ENCODE measurements around the gene ECHDC3.

Gene ECHDC3

GRCh38 chr10:11741608-11742007 is 574 bp upstream of the ECHDC3 start:
- Histone ChIP-seq H3K9me2 (replicated peaks; ENCODE audit: control insufficient read depth, low read length) (no peaks in the 10 kb centered on the region), H3K4me3 (ENCODE audit: low read length) (peak overlapping the region; percentile 54), H3K79me2 (ENCODE audit: control insufficient read depth, low read length) (no peaks in the 10 kb centered on the region), H3K27ac (ENCODE audit: low read depth, low read length) (no peak overlapping the region), H3K4me2 (ENCODE audit: low read length) (peak overlapping the region; percentile 59), H3K4me1 (ENCODE audit: control insufficient read depth, low read length) (peaks cover 4% of the 10 kb centered on the region), H3F3A (ENCODE audit: control insufficient read depth, insufficient read depth) (no peaks in the 10 kb centered on the region), H3K36me3 (ENCODE audit: control insufficient read depth, low read length) (no peaks in the 10 kb centered on the region), H3K27me3 (ENCODE audit: control insufficient read depth, low read length) (no peaks in the 10 kb centered on the region; the same call in 1 of the 2 replicates), H4K20me1 (ENCODE audit: control insufficient read depth, insufficient read depth, low read depth, low read length) (no peaks in the 10 kb centered on the region), H3K9me3 (ENCODE audit: control insufficient read depth, insufficient read depth, low read length) (no peaks in the 10 kb centered on the region)
- no peak for TF ChIP-seq EZH2phosphoT487 (IDR thresholded peaks at IDR 0.05; ENCODE audit: borderline replicate concordance, low read length)
- no peak for TF ChIP-seq CTCF (IDR thresholded peaks at IDR 0.05; ENCODE audit: low read depth, low read length, poor library complexity, severe bottlenecking)

- Histone ChIP-seq H3K4me2 (ENCODE audit: low read length) (no peak overlapping the region), H3K9me3 (ENCODE audit: control insufficient read depth, insufficient read depth, low read length) (no peaks in the 10 kb centered on the region), H4K20me1 (ENCODE audit: control insufficient read depth, insufficient read depth, low read depth, low read length) (no peaks in the 10 kb centered on the region), H3K4me1 (ENCODE audit: control insufficient read depth, low read length) (peaks cover 4% of the 10 kb centered on the region), H3K27ac (ENCODE audit: low read depth, low read length) (no peak overlapping the region), H3K9me2 (replicated peaks; ENCODE audit: control insufficient read depth, low read length) (no peaks in the 10 kb centered on the region), H3K4me3 (ENCODE audit: low read length) (no peak overlapping the region), H3F3A (ENCODE audit: control insufficient read depth, insufficient read depth) (no peaks in the 10 kb centered on the region), H3K79me2 (ENCODE audit: control insufficient read depth, low read length) (no peaks in the 10 kb centered on the region), H3K27me3 (ENCODE audit: control insufficient read depth, low read length) (peaks cover 3% of the 10 kb centered on the region; the same call in 1 of the 2 replicates), H3K36me3 (ENCODE audit: control insufficient read depth, low read length) (no peaks in the 10 kb centered on the region)
- TF ChIP-seq EZH2phosphoT487 (IDR thresholded peaks at IDR 0.05; ENCODE audit: borderline replicate concordance, low read length): no peak
- TF ChIP-seq CTCF (IDR thresholded peaks at IDR 0.05; ENCODE audit: low read depth, low read length, poor library complexity, severe bottlenecking): no peak
Observed at GRCh38 chr10:11742779-11743298, 657 bp downstream of the ECHDC3 start.

GRCh38 chr10:11743461-11744338 is 1.5 kb downstream of the ECHDC3 start:
- H3K9me2 ChIP-seq (replicated peaks; ENCODE audit: control insufficient read depth, low read length): no peaks in the 10 kb centered on the region
- no peaks in the 10 kb centered on the region for H3K36me3 ChIP-seq (ENCODE audit: control insufficient read depth, low read length)
- no peaks in the 10 kb centered on the region for H3K9me3 ChIP-seq (ENCODE audit: control insufficient read depth, insufficient read depth, low read length)
- no peaks in the 10 kb centered on the region for H3F3A ChIP-seq (ENCODE audit: control insufficient read depth, insufficient read depth)
- H3K4me3 ChIP-seq (ENCODE audit: low read length): no peak overlapping the region
- no peak for TF ChIP-seq CTCF (IDR thresholded peaks at IDR 0.05; ENCODE audit: low read depth, low read length, poor library complexity, severe bottlenecking)
- TF ChIP-seq EZH2phosphoT487 (IDR thresholded peaks at IDR 0.05; ENCODE audit: borderline replicate concordance, low read length): no peak
- peaks cover 3% of the 10 kb centered on the region; the same call in 1 of the 2 replicates for H3K27me3 ChIP-seq (ENCODE audit: control insufficient read depth, low read length)
- H3K4me2 ChIP-seq (ENCODE audit: low read length): no peak overlapping the region
- H3K27ac ChIP-seq (ENCODE audit: low read depth, low read length): no peak overlapping the region
- no peaks in the 10 kb centered on the region for H3K79me2 ChIP-seq (ENCODE audit: control insufficient read depth, low read length)
- H4K20me1 ChIP-seq (ENCODE audit: control insufficient read depth, insufficient read depth, low read depth, low read length): no peaks in the 10 kb centered on the region
- peaks cover 4% of the 10 kb centered on the region for H3K4me1 ChIP-seq (ENCODE audit: control insufficient read depth, low read length)
